ENCODE data around the gene MARCHF10. TPM values are rescaled to one million over a fixed set of nuclear protein-coding genes. Genes with fewer than 3 reads are reported as not detected.

MARCHF10 gene
- total RNA-seq, 2 experiments from 2014 or later: not detected

DNA sequence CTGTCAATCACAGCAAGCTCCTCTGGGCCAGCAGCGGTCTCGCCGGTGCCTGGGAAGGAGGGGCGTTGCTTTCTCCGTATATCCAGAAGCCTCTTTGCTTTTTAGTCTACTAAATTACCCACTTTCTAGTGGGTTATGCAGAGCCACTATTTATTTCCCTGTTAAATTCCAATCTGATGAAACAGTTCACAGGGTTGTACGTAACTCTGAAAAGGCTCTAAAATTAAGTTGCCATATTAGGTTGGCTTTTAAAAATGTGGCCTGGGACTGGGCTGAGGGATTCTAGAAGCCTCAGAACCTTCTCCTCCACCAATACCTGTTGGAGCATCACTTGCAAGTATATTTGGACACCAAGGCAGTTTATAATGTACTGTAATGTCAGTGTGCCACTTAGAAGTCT, 27.2 kb downstream of the MARCHF10 start:
- Histone ChIP-seq H3K4me3 (ENCODE audit: low read depth, low read length, poor library complexity, severe bottlenecking) (no peak overlapping the region), H2AFZ (ENCODE audit: low read length) (no peak overlapping the region), H3K79me2 (ENCODE audit: insufficient read depth, low read depth, low read length) (no peaks in the 10 kb centered on the region), H4K20me1 (ENCODE audit: insufficient read depth, low read length) (no peaks in the 10 kb centered on the region), H3K27ac (ENCODE audit: low read depth, low read length, poor library complexity, severe bottlenecking) (no peak overlapping the region), H3K4me2 (ENCODE audit: low read length) (no peak overlapping the region), H3K36me3 (ENCODE audit: insufficient read depth, low read length) (no peaks in the 10 kb centered on the region), H3K4me1 (ENCODE audit: insufficient read depth, low read length, poor library complexity, severe bottlenecking) (no peaks in the 10 kb centered on the region), H3K9me3 (ENCODE audit: low read length) (no peaks in the 10 kb centered on the region), H3K9me2 (ENCODE audit: insufficient read depth, low read length) (no peaks in the 10 kb centered on the region)
- no TSS peak for BruUV-seq (replicated peaks)
- intact Hi-C loops (cut with micrococcal nuclease; ENCODE audit: unreplicated experiment): no loop called here
- no peak for TF ChIP-seq EZH2phosphoT487 (IDR thresholded peaks at IDR 0.05; ENCODE audit: borderline replicate concordance, low read depth, low read length)
- TF ChIP-seq CTCF (conservative IDR thresholded peaks at IDR 0.05; ENCODE audit: low read length): no peak
- CTCF ChIA-PET (ENCODE audit: unreplicated experiment): no interaction called here
- POLR2A ChIA-PET: no interaction called here
- DNase-seq (ENCODE audit: low spot score): no peak

DNA sequence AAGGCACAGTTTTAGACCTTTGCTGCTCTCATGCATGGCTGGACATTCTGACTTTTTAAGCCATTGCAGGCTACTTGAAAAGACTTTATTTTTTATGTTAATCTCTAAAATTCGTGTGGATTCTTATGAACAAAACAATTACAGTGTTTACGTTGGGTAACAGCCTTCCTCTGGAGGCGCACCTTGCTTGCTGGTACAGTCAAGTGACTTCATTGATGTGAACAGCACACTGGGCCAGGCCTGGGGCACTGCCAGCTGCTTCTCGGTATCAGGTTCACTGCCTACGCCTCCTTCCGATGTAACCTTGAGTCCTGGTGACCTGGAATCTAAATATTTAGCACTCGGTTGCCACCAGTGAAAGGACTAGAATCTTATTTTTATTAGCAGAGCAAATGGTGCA, 27.8 kb downstream of the MARCHF10 start:
- no peak for DNase-seq (ENCODE audit: low spot score)
- POLR2A ChIA-PET: no interaction called here
- no peak overlapping the region for H3K27ac ChIP-seq (ENCODE audit: low read depth, low read length, poor library complexity, severe bottlenecking)

More for the DNA sequence above, 27.8 kb downstream of the MARCHF10 start:
- H3K4me1 ChIP-seq (ENCODE audit: insufficient read depth, low read length, poor library complexity, severe bottlenecking): no peaks in the 10 kb centered on the region
- no peak overlapping the region for H3K4me3 ChIP-seq (ENCODE audit: low read depth, low read length, poor library complexity, severe bottlenecking)
- intact Hi-C loops (cut with micrococcal nuclease; ENCODE audit: unreplicated experiment): no loop called here
- H3K9me3 ChIP-seq (ENCODE audit: low read length): no peaks in the 10 kb centered on the region
- H2AFZ ChIP-seq (ENCODE audit: low read length): no peak overlapping the region
- no peak overlapping the region for H3K4me2 ChIP-seq (ENCODE audit: low read length)
- CTCF ChIA-PET (ENCODE audit: unreplicated experiment): no interaction called here
- H3K36me3 ChIP-seq (ENCODE audit: insufficient read depth, low read length): no peaks in the 10 kb centered on the region
- no peaks in the 10 kb centered on the region for H4K20me1 ChIP-seq (ENCODE audit: insufficient read depth, low read length)
- BruUV-seq (replicated peaks): no TSS peak
- H3K9me2 ChIP-seq (ENCODE audit: insufficient read depth, low read length): no peaks in the 10 kb centered on the region
- TF ChIP-seq EZH2phosphoT487 (IDR thresholded peaks at IDR 0.05; ENCODE audit: borderline replicate concordance, low read depth, low read length): no peak
- no peak for TF ChIP-seq CTCF (conservative IDR thresholded peaks at IDR 0.05; ENCODE audit: low read length)
- no peaks in the 10 kb centered on the region for H3K79me2 ChIP-seq (ENCODE audit: insufficient read depth, low read depth, low read length)
